Suprapubic skin (tissue), 4 donors: Measurements from ENCODE around the gene GTPBP10. TPM values are rescaled to one million over a fixed set of nuclear protein-coding genes. Genes with fewer than 3 reads are reported as not detected.
A peak's percentile ranks its signal among the peaks of the same experiment; 100 is the strongest.

Source experiments
- DNase-seq, 2 donors: peaks; one replicate each; pipeline ENCODE4 v3.0.0-alpha.2; 2019; ENCODE audit warnings: low spot score in 2 of 2
- H3K27ac ChIP-seq: fragments of 200-600 bp; sonication (generic); one replicate; pipeline ENCODE4 v1.5.1; 2019
- H3K27me3 ChIP-seq: fragments of 200-600 bp; sonication (generic); one replicate; pipeline ENCODE4 v1.5.1; 2019
- H3K36me3 ChIP-seq: fragments of 200-600 bp; sonication (generic); one replicate; pipeline ENCODE4 v1.5.1; 2019
- H3K4me1 ChIP-seq: fragments of 200-600 bp; sonication (generic); one replicate; pipeline ENCODE4 v1.5.1; 2019
- H3K4me3 ChIP-seq: fragments of 200-600 bp; sonication (generic); one replicate; pipeline ENCODE4 v1.5.1; 2019; ENCODE audit warnings: mild to moderate bottlenecking
- H3K9me3 ChIP-seq: fragments of 200-600 bp; sonication (generic); one replicate; pipeline ENCODE4 v1.5.1; 2019
- CTCF ChIP-seq, 2 donors: fragments of 200-600 bp in 1 of 2; fragments of 450-650 bp in 1 of 2; sonication (generic) in 1 of 2; IDR thresholded peaks; one replicate each; pipeline ENCODE4 v1.5.1; 2016 to 2019; ENCODE audit warnings: antibody characterized with exemption in 2 of 2, mild to moderate bottlenecking in 1 of 2, moderate library complexity in 1 of 2
- EP300 ChIP-seq: sonication (generic); formaldehyde crosslinking; IDR thresholded peaks from one replicate; pipeline ENCODE4 v1.6.1; 2017; ENCODE audit warnings: antibody characterized with exemption
- POLR2A ChIP-seq, 2 donors: fragments of 450-650 bp; IDR thresholded peaks; one replicate each; pipeline ENCODE4 v1.6.1; 2017; ENCODE audit warnings: antibody characterized with exemption in 2 of 2, mild to moderate bottlenecking in 2 of 2, moderate library complexity in 2 of 2
- POLR2AphosphoS5 ChIP-seq, 3 donors: sonication (generic); formaldehyde crosslinking; IDR thresholded peaks; one replicate each; pipeline ENCODE4 v1.6.1; 2017; ENCODE audit warnings: antibody characterized with exemption in 3 of 3
- WGBS: methylation state at CpG from one replicate; pipeline ENCODE4 v1.1.5; 2018; 5-methylcytosine and 5-hydroxymethylcytosine counted together
- total RNA-seq, 4 donors: library from RNA; depleted of rRNA; stranded (reverse); fragments of >200 nt; gene quantifications; one replicate each; pipeline ENCODE4 v1.1.0, GENCODE V29; 2016

The GTPBP10 gene
- 10 to 100 TPM; 10.5 to 35.6 (median 13.7) TPM for total RNA-seq

GRCh38 chr7:90346336-90347125 is at the start of gene GTPBP10:
Gene GTPBP10 (plus strand): TSS chr7:90346716. CDS start chr7:90346742, 26 bp downstream.
- Histone ChIP-seq H3K4me1 (peaks cover 21% of the 10 kb centered on the region), H3K27ac (peak within 1 kb of the TSS; percentile 76), H3K9me3 (no peaks in the 10 kb centered on the region), H3K27me3 (no peaks in the 10 kb centered on the region), H3K36me3 (peaks cover 2% of the 10 kb centered on the region), H3K4me3 (peak within 1 kb of the TSS; percentile 57)
- TF ChIP-seq EP300 = no peak
- peak; percentile 62 to 78 for TF ChIP-seq CTCF (IDR thresholded peaks at IDR 0.05)
- peak; percentile 34 to 83 for TF ChIP-seq POLR2A (IDR thresholded peaks at IDR 0.05)
- TF ChIP-seq POLR2AphosphoS5 (IDR thresholded peaks at IDR 0.05) = peak in 2 of 3 donors; percentile 66 to 90
- under 1% methylated on average over 23 of the region's 37 CpGs for WGBS
- DNase-seq = peak; percentile 95

GRCh38 chr7:90298145-90299038 is 48.1 kb upstream of the GTPBP10 start:
- TF ChIP-seq EP300 (no peak), POLR2AphosphoS5 (IDR thresholded peaks at IDR 0.05) (no peak), CTCF (IDR thresholded peaks at IDR 0.05) (peak; percentile 6 to 33), POLR2A (IDR thresholded peaks at IDR 0.05) (no peak)
- Histone ChIP-seq H3K27me3 (no peaks in the 10 kb centered on the region), H3K27ac (no peak overlapping the region), H3K4me3 (no peak overlapping the region), H3K36me3 (no peaks in the 10 kb centered on the region), H3K9me3 (no peaks in the 10 kb centered on the region), H3K4me1 (no peaks in the 10 kb centered on the region)
- WGBS = 62% methylated on average over 5 of the region's 5 CpGs
- no peak for DNase-seq

GRCh38 chr7:90303241-90303640 is 43.3 kb upstream of the GTPBP10 start:
- Histone ChIP-seq H3K4me1 (no peaks in the 10 kb centered on the region), H3K27me3 (no peaks in the 10 kb centered on the region), H3K27ac (no peak overlapping the region), H3K36me3 (no peaks in the 10 kb centered on the region), H3K9me3 (no peaks in the 10 kb centered on the region), H3K4me3 (no peak overlapping the region)
- no peak for DNase-seq
- 81% methylated on average over 1 of the region's 1 CpG for WGBS
- TF ChIP-seq POLR2A (IDR thresholded peaks at IDR 0.05) (no peak), EP300 (no peak), POLR2AphosphoS5 (IDR thresholded peaks at IDR 0.05) (no peak), CTCF (IDR thresholded peaks at IDR 0.05) (no peak)

GRCh38 chr7:90309872-90310271 is 36.6 kb upstream of the GTPBP10 start:
- no peak overlapping the region for H3K4me3 ChIP-seq
- H3K27ac ChIP-seq = no peak overlapping the region
- H3K4me1 ChIP-seq = no peaks in the 10 kb centered on the region
- H3K27me3 ChIP-seq = no peaks in the 10 kb centered on the region
- WGBS = 87% methylated on average over 5 of the region's 5 CpGs
- TF ChIP-seq POLR2AphosphoS5 (IDR thresholded peaks at IDR 0.05) (no peak), EP300 (no peak), CTCF (IDR thresholded peaks at IDR 0.05) (no peak), POLR2A (IDR thresholded peaks at IDR 0.05) (no peak)
- no peaks in the 10 kb centered on the region for H3K9me3 ChIP-seq
- no peak for DNase-seq
- no peaks in the 10 kb centered on the region for H3K36me3 ChIP-seq

GRCh38 chr7:90311175-90311574 is 35.3 kb upstream of the GTPBP10 start:
- Histone ChIP-seq H3K4me3 (no peak overlapping the region), H3K27me3 (no peaks in the 10 kb centered on the region), H3K36me3 (no peaks in the 10 kb centered on the region), H3K9me3 (no peaks in the 10 kb centered on the region), H3K27ac (no peak overlapping the region), H3K4me1 (no peaks in the 10 kb centered on the region)
- no peak for TF ChIP-seq EP300
- TF ChIP-seq POLR2A (IDR thresholded peaks at IDR 0.05) = no peak
- no peak for TF ChIP-seq POLR2AphosphoS5 (IDR thresholded peaks at IDR 0.05)
- TF ChIP-seq CTCF (IDR thresholded peaks at IDR 0.05) = no peak
- DNase-seq = no peak
